Keratinocyte (primary cell): ENCODE measurements around the gene EEPD1.

Source experiments
- EZH2 ChIP-seq: IDR thresholded peaks from one replicate; pipeline ENCODE4 v1.6.1; 2012; ENCODE audit warnings: inconsistent platforms, mild to moderate bottlenecking, low read length, moderate library complexity
- TF ChIP-seq, protein P1 (sequence below), 3 experiments: IDR thresholded peaks in 1 of 3; conservative IDR thresholded peaks in 1 of 3; optimal IDR thresholded peaks in 1 of 3; 2 replicates in 2 of 3; 3 replicates in 1 of 3; pipeline versions ENCODE3 to v1.5.1; 2011; ENCODE audit warnings: low read length in 3 of 3, mild to moderate bottlenecking in 3 of 3, moderate library complexity in 2 of 3, control low read depth in 1 of 3, inconsistent platforms in 1 of 3; ENCODE audit not compliant: insufficient read depth in 2 of 3; ENCODE audit errors: extremely low read depth in 1 of 3

GRCh38 chr7:36116347-36117202, 36.5 kb upstream of the EEPD1 start:
- TF ChIP-seq, protein P1, sequence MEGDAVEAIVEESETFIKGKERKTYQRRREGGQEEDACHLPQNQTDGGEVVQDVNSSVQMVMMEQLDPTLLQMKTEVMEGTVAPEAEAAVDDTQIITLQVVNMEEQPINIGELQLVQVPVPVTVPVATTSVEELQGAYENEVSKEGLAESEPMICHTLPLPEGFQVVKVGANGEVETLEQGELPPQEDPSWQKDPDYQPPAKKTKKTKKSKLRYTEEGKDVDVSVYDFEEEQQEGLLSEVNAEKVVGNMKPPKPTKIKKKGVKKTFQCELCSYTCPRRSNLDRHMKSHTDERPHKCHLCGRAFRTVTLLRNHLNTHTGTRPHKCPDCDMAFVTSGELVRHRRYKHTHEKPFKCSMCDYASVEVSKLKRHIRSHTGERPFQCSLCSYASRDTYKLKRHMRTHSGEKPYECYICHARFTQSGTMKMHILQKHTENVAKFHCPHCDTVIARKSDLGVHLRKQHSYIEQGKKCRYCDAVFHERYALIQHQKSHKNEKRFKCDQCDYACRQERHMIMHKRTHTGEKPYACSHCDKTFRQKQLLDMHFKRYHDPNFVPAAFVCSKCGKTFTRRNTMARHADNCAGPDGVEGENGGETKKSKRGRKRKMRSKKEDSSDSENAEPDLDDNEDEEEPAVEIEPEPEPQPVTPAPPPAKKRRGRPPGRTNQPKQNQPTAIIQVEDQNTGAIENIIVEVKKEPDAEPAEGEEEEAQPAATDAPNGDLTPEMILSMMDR (optimal IDR thresholded peaks at IDR 0.05 in 1 of 3, IDR thresholded peaks at IDR 0.05 in 1 of 3, conservative IDR thresholded peaks at IDR 0.05 in 1 of 3; ENCODE audit: extremely low read depth in 1 of 3, insufficient read depth in 2 of 3, low read length in 3 of 3), result no peak
- TF ChIP-seq EZH2, result no peak
